GM12864 (cell line): ENCODE results near the gene SLC5A3.

Experiments
- DNase-seq: peaks from one replicate; pipeline ENCODE4 v3.0.0-alpha.2; 2011; ENCODE audit warnings: low read depth
- H3K4me3 ChIP-seq: 2 replicates; pipeline ENCODE4 v1.5.1; 2011; ENCODE audit warnings: mild to moderate bottlenecking, low read depth, low read length, control low read depth
- TF ChIP-seq, protein P1 (sequence below): IDR thresholded peaks from 2 replicates; pipeline ENCODE4 v1.5.1; 2011; ENCODE audit warnings: low read depth, mild to moderate bottlenecking, moderate library complexity, low read length, control low read depth, inconsistent platforms; ENCODE audit errors: missing control alignments

SLC5A3 gene

DNA sequence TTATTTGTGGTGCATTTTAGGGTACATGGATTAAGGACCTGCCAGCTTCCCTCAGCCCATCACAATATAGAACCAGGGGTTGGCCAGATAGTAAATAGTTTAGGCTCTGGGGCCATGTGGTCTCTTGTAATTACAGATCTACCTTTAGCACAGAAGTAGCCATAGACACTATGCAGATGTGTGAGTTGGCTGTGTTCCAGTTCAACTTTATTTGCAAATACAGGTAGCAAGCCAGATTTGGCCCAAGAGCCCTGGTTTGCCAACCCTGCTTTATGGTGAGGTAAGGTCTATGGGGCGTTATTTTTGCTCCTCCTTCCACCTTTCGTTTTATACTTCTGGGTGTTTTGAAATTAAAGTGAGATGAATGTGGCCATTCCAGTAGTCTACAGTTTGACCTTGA, 48.7 kb downstream of the SLC5A3 start:
- no peak for DNase-seq
- TF ChIP-seq, protein P1, sequence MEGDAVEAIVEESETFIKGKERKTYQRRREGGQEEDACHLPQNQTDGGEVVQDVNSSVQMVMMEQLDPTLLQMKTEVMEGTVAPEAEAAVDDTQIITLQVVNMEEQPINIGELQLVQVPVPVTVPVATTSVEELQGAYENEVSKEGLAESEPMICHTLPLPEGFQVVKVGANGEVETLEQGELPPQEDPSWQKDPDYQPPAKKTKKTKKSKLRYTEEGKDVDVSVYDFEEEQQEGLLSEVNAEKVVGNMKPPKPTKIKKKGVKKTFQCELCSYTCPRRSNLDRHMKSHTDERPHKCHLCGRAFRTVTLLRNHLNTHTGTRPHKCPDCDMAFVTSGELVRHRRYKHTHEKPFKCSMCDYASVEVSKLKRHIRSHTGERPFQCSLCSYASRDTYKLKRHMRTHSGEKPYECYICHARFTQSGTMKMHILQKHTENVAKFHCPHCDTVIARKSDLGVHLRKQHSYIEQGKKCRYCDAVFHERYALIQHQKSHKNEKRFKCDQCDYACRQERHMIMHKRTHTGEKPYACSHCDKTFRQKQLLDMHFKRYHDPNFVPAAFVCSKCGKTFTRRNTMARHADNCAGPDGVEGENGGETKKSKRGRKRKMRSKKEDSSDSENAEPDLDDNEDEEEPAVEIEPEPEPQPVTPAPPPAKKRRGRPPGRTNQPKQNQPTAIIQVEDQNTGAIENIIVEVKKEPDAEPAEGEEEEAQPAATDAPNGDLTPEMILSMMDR, result no peak
- no peak overlapping the region for H3K4me3 ChIP-seq
